GM12878 (cell line): ENCODE results near the gene PDZD2. TPM values are rescaled to one million over a fixed set of nuclear protein-coding genes. Genes with fewer than 3 reads are reported as not detected.

Source experiments
- ATAC-seq: fragments of 200-7000 bp; cut with Tn5 transposase; 3 replicates; pipeline ENCODE4 v1.9.1; 2020; ENCODE audit warnings: mild to moderate bottlenecking, moderate library complexity
- BruUV-seq: library from RNA; stranded (reverse); fragments of 400-500 nt; replicated peaks from 2 replicates; lab custom pipeline; 2021; lab: Mats Ljungman, UMichigan
- CTCF ChIA-PET: fragments of 300-600 bp; sonication (Branson Sonifier 250); formaldehyde crosslinking; extraction: SDS; loops from one replicate; lab custom pipeline; 2021; ENCODE audit warnings: inconsistent platforms; lab: Yijun Ruan, JAX
- POLR2A ChIA-PET: fragments of 350-600 bp; formaldehyde crosslinking; extraction: SDS; loops from one replicate; lab custom pipeline; 2021; ENCODE audit warnings: inconsistent platforms; lab: Charles Lee
- RAD21 ChIA-PET: fragments of 300-600 bp; sonication (Branson Sonifier 250); formaldehyde crosslinking; loops from one replicate; lab custom pipeline; 2023; ENCODE audit warnings: antibody characterized with exemption; ENCODE audit not compliant: unreplicated experiment; lab: Charles Lee
- SMC1A ChIA-PET: fragments of 300-600 bp; sonication (Branson Sonifier 250); formaldehyde crosslinking; loops from one replicate; lab custom pipeline; 2023; ENCODE audit not compliant: unreplicated experiment, uncharacterized antibody; lab: Charles Lee
- DNase-seq: peaks from one replicate; pipeline ENCODE4 v3.0.0-alpha.2; 2011; ENCODE audit warnings: low read depth, low spot score
- FAIRE-seq: peaks from 3 replicates; lab custom pipeline; 2011; peaks lifted over from hg19 to GRCh38; lab: Jason Lieb, UNC
- H2AFZ ChIP-seq: 2 replicates; pipeline ENCODE4 v1.6.0; 2011; ENCODE audit warnings: low read depth, low read length, control low read depth; ENCODE audit not compliant: control insufficient read depth
- H3K27ac ChIP-seq: 2 replicates; pipeline ENCODE4 v1.5.1; 2011; ENCODE audit warnings: control low read depth; ENCODE audit not compliant: control insufficient read depth, insufficient read depth
- H3K27me3 ChIP-seq, 2 experiments: replicated peaks in 1 of 2; 2 replicates each; pipeline versions ENCODE4 v1.6.0 to v1.6.1; 2011; ENCODE audit warnings: low read length in 1 of 2; ENCODE audit not compliant: control insufficient read depth in 2 of 2, insufficient read depth in 2 of 2
- H3K36me3 ChIP-seq, 2 experiments: 2 replicates each; pipeline ENCODE4 v1.5.1; 2011; ENCODE audit warnings: low read length in 1 of 2; ENCODE audit not compliant: control insufficient read depth in 2 of 2, insufficient read depth in 2 of 2
- H3K4me1 ChIP-seq: 2 replicates; pipeline ENCODE4 v1.6.1; 2011; ENCODE audit warnings: mild to moderate bottlenecking, low read length, moderate library complexity, mixed read lengths; ENCODE audit not compliant: control insufficient read depth, insufficient read depth
- H3K4me2 ChIP-seq: 2 replicates; pipeline ENCODE4 v1.6.0; 2011; ENCODE audit warnings: control low read depth; ENCODE audit not compliant: control insufficient read depth, insufficient read depth
- H3K4me3 ChIP-seq: fragments of 200-600 bp; sonication (generic); 2 replicates; pipeline ENCODE4 v1.5.1; 2016
- H3K79me2 ChIP-seq: 2 replicates; pipeline ENCODE4 v1.6.0; 2011; ENCODE audit warnings: low read length; ENCODE audit not compliant: control insufficient read depth, insufficient read depth
- H3K9ac ChIP-seq: 2 replicates; pipeline ENCODE4 v1.8.0; 2011; ENCODE audit warnings: low read length, control low read depth, mixed read lengths; ENCODE audit not compliant: control insufficient read depth, insufficient read depth
- H3K9me3 ChIP-seq: replicated peaks from 3 replicates; pipeline ENCODE4 v1.5.1; 2011; ENCODE audit warnings: mild to moderate bottlenecking, low read length; ENCODE audit not compliant: control insufficient read depth, insufficient read depth
- H4K20me1 ChIP-seq: 2 replicates; pipeline ENCODE4 v1.6.0; 2011; ENCODE audit not compliant: control insufficient read depth, insufficient read depth
- ATF7 ChIP-seq: fragments of 450-650 bp; IDR thresholded peaks from 2 replicates; pipeline ENCODE4 v1.6.1; 2016; ENCODE audit warnings: low read depth, mild to moderate bottlenecking
- BCLAF1 ChIP-seq: fragments of 450-650 bp; IDR thresholded peaks from 2 replicates; pipeline ENCODE4 v1.6.1; 2017; ENCODE audit warnings: antibody characterized with exemption, mild to moderate bottlenecking, moderate library complexity
- CBX5 ChIP-seq: sonication (generic); IDR thresholded peaks from 2 replicates; pipeline ENCODE4 v1.6.1; 2016; ENCODE audit warnings: low read depth, moderate library complexity, mild to moderate bottlenecking, inconsistent platforms
- CHD4 ChIP-seq: fragments of 200-600 bp; sonication (generic); IDR thresholded peaks from 2 replicates; pipeline ENCODE4 v1.6.1; 2016; ENCODE audit warnings: mild to moderate bottlenecking
- CREB1 ChIP-seq: IDR thresholded peaks from 2 replicates; pipeline ENCODE4 v1.6.1; 2012; ENCODE audit warnings: low read depth, mild to moderate bottlenecking, inconsistent platforms
- HDAC2 ChIP-seq: fragments of 200-600 bp; sonication (generic); IDR thresholded peaks from 2 replicates; pipeline ENCODE4 v1.6.1; 2017
- HDGF ChIP-seq: fragments of 450-650 bp; IDR thresholded peaks from 2 replicates; pipeline ENCODE4 v1.6.1; 2016; ENCODE audit warnings: antibody characterized with exemption
- NFYA ChIP-seq: IDR thresholded peaks from 2 replicates; pipeline ENCODE4 v1.6.1; 2011; ENCODE audit warnings: low read depth, mild to moderate bottlenecking, low read length, improper control_type of control experiment, borderline replicate concordance
- NR2C2 ChIP-seq: IDR thresholded peaks from 2 replicates; pipeline ENCODE4 v1.6.1; 2011; ENCODE audit warnings: borderline replicate concordance, low read depth; ENCODE audit not compliant: control insufficient read depth, insufficient read length
- PBX3 ChIP-seq: IDR thresholded peaks from 2 replicates; pipeline ENCODE4 v1.6.1; 2011; ENCODE audit warnings: mild to moderate bottlenecking, low read depth, low read length, moderate library complexity; ENCODE audit not compliant: insufficient replicate concordance
- POLR2AphosphoS2 ChIP-seq: IDR thresholded peaks from 2 replicates; pipeline ENCODE4 v1.6.1; 2011; ENCODE audit warnings: low read depth, mild to moderate bottlenecking, low read length, improper control_type of control experiment, moderate library complexity
- RB1 ChIP-seq: fragments of 450-650 bp; formaldehyde crosslinking; IDR thresholded peaks from 2 replicates; pipeline ENCODE4 v1.6.1; 2017; ENCODE audit warnings: mild to moderate bottlenecking, borderline replicate concordance
- STAT3 ChIP-seq: IDR thresholded peaks from 2 replicates; pipeline ENCODE4 v1.6.1; 2011; ENCODE audit warnings: low read depth, low read length, improper control_type of control experiment
- TAF1 ChIP-seq: IDR thresholded peaks from 2 replicates; pipeline ENCODE4 v1.6.1; 2011; ENCODE audit warnings: mild to moderate bottlenecking, low read depth, low read length, borderline replicate concordance
- ZBED1 ChIP-seq: IDR thresholded peaks from 2 replicates; pipeline ENCODE4 v1.6.1; 2016; ENCODE audit warnings: borderline replicate concordance
- ZZZ3 ChIP-seq: IDR thresholded peaks from 2 replicates; pipeline ENCODE4 v1.6.1; 2011; ENCODE audit warnings: low read depth; ENCODE audit not compliant: control insufficient read depth, insufficient read length
- WGBS: methylation state at CpG from one replicate; pipeline ENCODE4 v1.1.6; 2016; ENCODE audit warnings: low lambda C conversion rate; ENCODE audit not compliant: insufficient replicate concordance, insufficient coverage; ENCODE audit errors: missing lambda C conversion rate; 5-methylcytosine and 5-hydroxymethylcytosine counted together
- in situ Hi-C: fragments of 300-500 bp; cut with MboI; formaldehyde crosslinking; loops from 9 replicates; pipeline ENCODE4 v1.14.3; 2018; ENCODE audit warnings: mixed read lengths
- intact Hi-C: fragments of 100-400 bp; cut with micrococcal nuclease; formaldehyde crosslinking; loops from one replicate; pipeline ENCODE4 v1.14.2; 2022; ENCODE audit not compliant: unreplicated experiment
- polyA plus RNA-seq, 11 experiments: library from polyadenylated mRNA; depleted of rRNA in 4 of 11; unstranded in 6 of 11; stranded (reverse) in 5 of 11; fragments of >200 nt; fragmentation: Nextera tagmentation in 4 of 11; fragmentation: Illumina TruSeq in 1 of 11; extraction: Ambion mirVana in 4 of 11; extraction: Trizol in 1 of 11; gene quantifications; 1 replicate in 1 of 11; 2 replicates in 10 of 11; pipeline versions ENCODE4 v1.2.1 to v1.2.3, GENCODE V29; 2011 to 2016; ENCODE audit warnings: inconsistent platforms in 2 of 11, missing spikeins in 2 of 11, low read depth in 1 of 11
- total RNA-seq, 4 experiments: library from RNA; depleted of rRNA in 3 of 4; stranded (reverse); fragments of >200 nt in 3 of 4; fragmentation: Illumina TruSeq in 1 of 4; extraction: Trizol in 1 of 4; gene quantifications; 2 replicates each; pipeline versions ENCODE4 v1.2.1 to v1.2.3, GENCODE V29; 2013 to 2021

Gene PDZD2
- total and polyA plus RNA-seq, 10 of the 15 experiments (the other 5 are each of a cell fraction or from before 2014, with no cell fraction given) = 0.01 to 0.58 (median 0.29) TPM; not detected in 3

- TF ChIP-seq NFYA (no peak), ZBED1 (no peak), RB1 (no peak), STAT3 (no peak), BCLAF1 (no peak)
These were observed 456.3 kb downstream of the PDZD2 start (continued) for GRCh38 chr5:32095261-32095671.

GRCh38 chr5:32096891-32097595 lies 458.1 kb downstream of the PDZD2 start:
- 97% methylated on average over 10 of the region's 10 CpGs for WGBS
- Histone ChIP-seq H3K9me3 (no peaks in the 10 kb centered on the region), H3K4me1 (no peaks in the 10 kb centered on the region), H3K36me3 (peaks cover 0 to 10% of the 10 kb centered on the region in 2 experiments; a peak in 1 of 4 replicates), H2AFZ (no peak overlapping the region), H3K27ac (no peak overlapping the region), H3K79me2 (no peaks in the 10 kb centered on the region), H3K4me2 (no peak overlapping the region), H3K27me3 (no peaks in the 10 kb centered on the region), H4K20me1 (no peaks in the 10 kb centered on the region), H3K9ac (no peak overlapping the region), H3K4me3 (no peak overlapping the region)
- ChIA-PET CTCF (interaction anchor here (1.0 kb wide), 1 partner anchor 135 kb away, joined by 3 read pairs; no protein-coding TSS in a partner anchor), POLR2A (no interaction called here), RAD21 (no interaction called here), SMC1A (no interaction called here)
- DNase-seq (no peak), ATAC-seq (no peak), FAIRE-seq (no peak)
- in situ Hi-C loops = no loop called here
- intact Hi-C loops = no loop called here
- no TSS peak for BruUV-seq
- TF ChIP-seq CREB1 = no peak
- TF ChIP-seq PBX3 = no peak
- TF ChIP-seq HDGF = no peak
- no peak for TF ChIP-seq HDAC2
- no peak for TF ChIP-seq POLR2AphosphoS2
- TF ChIP-seq CHD4 = no peak
- TF ChIP-seq TAF1 = no peak
- TF ChIP-seq CBX5 = no peak
- no peak for TF ChIP-seq ATF7
- TF ChIP-seq ZZZ3 = no peak
- no peak for TF ChIP-seq NR2C2
